Common myeloid progenitor, CD34-positive (primary cell): Measurements from ENCODE around the gene NALF2.
A peak's percentile ranks its signal among the peaks of the same experiment; 100 is the strongest.

ENCODE experiments used
- CTCF ChIA-PET: fragments of 350-600 bp; sonication (Branson Sonifier 250); formaldehyde crosslinking; loops from one replicate; lab custom pipeline; 2021; ENCODE audit warnings: antibody characterized with exemption; lab: Charles Lee
- POLR2A ChIA-PET: fragments of 350-600 bp; sonication (Branson Sonifier 250); formaldehyde crosslinking; loops from one replicate; lab custom pipeline; 2021; ENCODE audit warnings: antibody characterized with exemption; lab: Charles Lee
- DNase-seq, 3 donors: peaks; one replicate each; pipeline versions ENCODE4 v3.0.0 to v3.0.0-alpha.2; 2013
- H3K27ac ChIP-seq, 2 experiments: 1 replicate in 1 of 2; 2 replicates in 1 of 2; pipeline ENCODE4 v1.7.0; 2013; ENCODE audit warnings: inconsistent platforms in 2 of 2, low read length in 2 of 2, mild to moderate bottlenecking in 2 of 2, low read depth in 1 of 2, moderate library complexity in 1 of 2; ENCODE audit not compliant: severe bottlenecking in 2 of 2, insufficient read depth in 1 of 2, poor library complexity in 1 of 2
- H3K27me3 ChIP-seq, 5 experiments: replicated peaks in 2 of 5; 1 replicate in 3 of 5; 2 replicates in 2 of 5; pipeline versions ENCODE4 v1.6.1 to v1.7.0; 2013; ENCODE audit warnings: low read length in 4 of 5, mild to moderate bottlenecking in 2 of 5, moderate library complexity in 2 of 5, inconsistent platforms in 1 of 5; ENCODE audit not compliant: insufficient read depth in 5 of 5, control insufficient read depth in 4 of 5
- H3K36me3 ChIP-seq, 4 experiments: 1 replicate in 2 of 4; 2 replicates in 2 of 4; pipeline versions ENCODE4 v1.6.1 to v1.7.0; 2013; ENCODE audit warnings: low read length in 3 of 4, control low read depth in 1 of 4, mild to moderate bottlenecking in 1 of 4; ENCODE audit not compliant: control insufficient read depth in 4 of 4, insufficient read depth in 4 of 4
- H3K4me1 ChIP-seq, 4 experiments: 1 replicate in 3 of 4; 2 replicates in 1 of 4; pipeline versions ENCODE4 v1.6.1 to v1.7.1; 2013; ENCODE audit warnings: low read length in 3 of 4, mild to moderate bottlenecking in 3 of 4, control low read depth in 1 of 4, inconsistent platforms in 1 of 4, moderate library complexity in 1 of 4; ENCODE audit not compliant: control insufficient read depth in 4 of 4, insufficient read depth in 4 of 4; ENCODE audit errors: control extremely low read depth in 1 of 4
- H3K4me3 ChIP-seq, 7 experiments: 1 replicate in 4 of 7; 2 replicates in 3 of 7; pipeline versions ENCODE4 v1.5.1 to v1.7.0; 2013; ENCODE audit warnings: mild to moderate bottlenecking in 7 of 7, low read length in 6 of 7, moderate library complexity in 6 of 7, inconsistent platforms in 2 of 7, low read depth in 2 of 7, control low read depth in 1 of 7; ENCODE audit not compliant: insufficient read depth in 4 of 7, control insufficient read depth in 1 of 7; ENCODE audit errors: extremely low read depth in 1 of 7
- H3K9me3 ChIP-seq, 5 experiments: 1 replicate in 4 of 5; 2 replicates in 1 of 5; pipeline versions ENCODE4 v1.6.1 to v1.7.1; 2013; ENCODE audit warnings: low read length in 4 of 5, mild to moderate bottlenecking in 2 of 5, inconsistent platforms in 1 of 5, low read depth in 1 of 5, moderate library complexity in 1 of 5; ENCODE audit not compliant: control insufficient read depth in 4 of 5, insufficient read depth in 2 of 5; ENCODE audit errors: control extremely low read depth in 1 of 5
- WGBS: methylation state at CpG from one replicate; pipeline ENCODE4 v1.1.5; 2013; ENCODE audit not compliant: insufficient coverage; 5-methylcytosine and 5-hydroxymethylcytosine counted together

Gene NALF2

GRCh38 chrX:69496183-69496582 is 7.9 kb upstream of the NALF2 start:
- WGBS: 60% methylated on average over 1 of the region's 1 CpG
- no peak overlapping the region for H3K27ac ChIP-seq
- CTCF ChIA-PET: interaction anchor here (0.8 to 4.1 kb wide), 3 partner anchors 121 to 601 kb away, joined by 3 to 23 read pairs (median 7); no protein-coding TSS in a partner anchor
- no peak for DNase-seq
- H3K36me3 ChIP-seq: no peaks in the 10 kb centered on the region
- H3K27me3 ChIP-seq: peaks cover 0 to 37% (median 3%) of the 10 kb centered on the region in 5 experiments
- no peak overlapping the region for H3K4me3 ChIP-seq
- peaks cover 0 to 3% (median 0%) of the 10 kb centered on the region in 5 experiments for H3K9me3 ChIP-seq
- no peaks in the 10 kb centered on the region for H3K4me1 ChIP-seq
- POLR2A ChIA-PET: interaction anchor here (0.5 kb wide), 1 partner anchor 1348 kb away, joined by 4 read pairs; no protein-coding TSS in a partner anchor

- no peak overlapping the region for H3K27ac ChIP-seq
- no peak overlapping the region for H3K4me3 ChIP-seq
- CTCF ChIA-PET: no interaction called here
- H3K9me3 ChIP-seq: peaks cover 0 to 3% (median 0%) of the 10 kb centered on the region in 5 experiments
- H3K36me3 ChIP-seq: no peaks in the 10 kb centered on the region
- peaks cover 0 to 46% (median 10%) of the 10 kb centered on the region in 5 experiments for H3K27me3 ChIP-seq
- peak in 2 of 3 donors; percentile 36 to 57 for DNase-seq
- 56% methylated on average over 3 of the region's 3 CpGs for WGBS
- POLR2A ChIA-PET: no interaction called here
- peaks cover 0 to 16% (median 7%) of the 10 kb centered on the region in 4 experiments for H3K4me1 ChIP-seq
These were observed 2.7 kb upstream of the NALF2 start for GRCh38 chrX:69501429-69501828.

- POLR2A ChIA-PET: no interaction called here
- CTCF ChIA-PET: interaction anchor here (1.6 to 1.7 kb wide), 2 partner anchors 115 to 593 kb away, joined by 4 to 5 read pairs; no protein-coding TSS in a partner anchor
- WGBS: 39% methylated on average over 7 of the region's 16 CpGs
- H3K27ac ChIP-seq: no peak overlapping the region
- no peaks in the 10 kb centered on the region for H3K36me3 ChIP-seq
- DNase-seq: no peak
- peaks cover 0 to 16% (median 9%) of the 10 kb centered on the region in 4 experiments for H3K4me1 ChIP-seq
- peaks cover 0 to 53% (median 19%) of the 10 kb centered on the region in 5 experiments for H3K27me3 ChIP-seq
- H3K9me3 ChIP-seq: peaks cover 0 to 3% (median 0%) of the 10 kb centered on the region in 5 experiments
- H3K4me3 ChIP-seq: no peak overlapping the region
These were observed 821 bp upstream of the NALF2 start for GRCh38 chrX:69503228-69503781.

GRCh38 chrX:69504626-69505612 is 793 bp downstream of the NALF2 start:
- H3K27ac ChIP-seq: no peak overlapping the region
- H3K36me3 ChIP-seq: no peaks in the 10 kb centered on the region
- 33% methylated on average over 139 of the region's 146 CpGs for WGBS
- POLR2A ChIA-PET: no interaction called here
- CTCF ChIA-PET: interaction anchor here (0.6 kb wide), 1 partner anchor 605 kb away, joined by 3 read pairs; no protein-coding TSS in a partner anchor
- H3K9me3 ChIP-seq: peaks cover 0 to under 1% (median 0%) of the 10 kb centered on the region in 5 experiments
- peak in 1 of 3 donors; percentile 3 for DNase-seq
- peaks cover 0 to 50% (median 19%) of the 10 kb centered on the region in 5 experiments for H3K27me3 ChIP-seq
- H3K4me1 ChIP-seq: peaks cover 2 to 23% (median 14%) of the 10 kb centered on the region in 4 experiments
- peak overlapping the region in 6 of 7 experiments; percentile 44 to 72 (median 66) for H3K4me3 ChIP-seq

GRCh38 chrX:69505772-69506616 is 1.9 kb downstream of the NALF2 start:
- Histone ChIP-seq H3K9me3 (no peaks in the 10 kb centered on the region), H3K27ac (no peak overlapping the region), H3K4me3 (peak overlapping the region in 4 of 7 experiments; percentile 19 to 72 (median 42)), H3K27me3 (peaks cover 0 to 41% (median 15%) of the 10 kb centered on the region in 5 experiments), H3K4me1 (peaks cover 2 to 30% (median 19%) of the 10 kb centered on the region in 4 experiments), H3K36me3 (no peaks in the 10 kb centered on the region)
- POLR2A ChIA-PET: no interaction called here
- CTCF ChIA-PET: no interaction called here
- peak in 2 of 3 donors; percentile 14 to 17 for DNase-seq
- WGBS: 56% methylated on average over 30 of the region's 36 CpGs

GRCh38 chrX:69506617-69507499 is 2.7 kb downstream of the NALF2 start:
- CTCF ChIA-PET: no interaction called here
- POLR2A ChIA-PET: no interaction called here
- Histone ChIP-seq H3K4me3 (no peak overlapping the region), H3K27ac (no peak overlapping the region), H3K4me1 (peaks cover 2 to 30% (median 19%) of the 10 kb centered on the region in 4 experiments), H3K36me3 (no peaks in the 10 kb centered on the region), H3K27me3 (peaks cover 0 to 35% (median 14%) of the 10 kb centered on the region in 5 experiments), H3K9me3 (no peaks in the 10 kb centered on the region)
- WGBS: 57% methylated on average over 10 of the region's 15 CpGs
- no peak for DNase-seq
